Stomach smooth muscle (tissue), 2 donors: ENCODE measurements around the gene FBP2.

Source experiments
- H3K27ac ChIP-seq: one replicate; pipeline ENCODE4 v1.7.0; 2013; ENCODE audit warnings: mild to moderate bottlenecking, low read length, inconsistent platforms
- H3K27me3 ChIP-seq, 2 donors: one replicate each; pipeline ENCODE4 v1.7.0; 2013; ENCODE audit warnings: low read length in 2 of 2; ENCODE audit not compliant: insufficient read depth in 2 of 2, control insufficient read depth in 1 of 2
- H3K36me3 ChIP-seq, 2 donors: one replicate each; pipeline ENCODE4 v1.7.0; 2013; ENCODE audit warnings: low read length in 2 of 2; ENCODE audit not compliant: control insufficient read depth in 2 of 2, insufficient read depth in 2 of 2
- H3K4me1 ChIP-seq: one replicate; pipeline ENCODE4 v1.7.0; 2013; ENCODE audit warnings: low read length; ENCODE audit not compliant: control insufficient read depth, insufficient read depth
- H3K4me3 ChIP-seq, 2 donors: one replicate each; pipeline ENCODE4 v1.7.0; 2013; ENCODE audit warnings: low read length in 2 of 2
- H3K9ac ChIP-seq, 2 donors: one replicate each; pipeline ENCODE4 v1.7.0; 2013; ENCODE audit warnings: low read length in 2 of 2, mild to moderate bottlenecking in 1 of 2
- H3K9me3 ChIP-seq, 2 donors: one replicate each; pipeline ENCODE4 v1.7.0; 2013; ENCODE audit warnings: low read length in 2 of 2; ENCODE audit not compliant: control insufficient read depth in 2 of 2
- donor health status: healthy.
- donor health status: Pancreatic carcinoma.

Gene FBP2

GRCh38 chr9:94533601-94534000 is 60.0 kb downstream of the FBP2 start:
- no peak overlapping the region for H3K4me3 ChIP-seq

GRCh38 chr9:94533155-94533554 is 60.5 kb downstream of the FBP2 start:
- no peaks in the 10 kb centered on the region for H3K4me1 ChIP-seq
- no peak overlapping the region for H3K27ac ChIP-seq
- H3K9me3 ChIP-seq: no peaks in the 10 kb centered on the region
- no peak overlapping the region for H3K4me3 ChIP-seq
- H3K9ac ChIP-seq: no peak overlapping the region
- no peaks in the 10 kb centered on the region for H3K27me3 ChIP-seq
- no peaks in the 10 kb centered on the region for H3K36me3 ChIP-seq

More at GRCh38 chr9:94533601-94534000, 60.0 kb downstream of the FBP2 start:
- Histone ChIP-seq H3K4me1 (no peaks in the 10 kb centered on the region), H3K9ac (no peak overlapping the region), H3K27me3 (no peaks in the 10 kb centered on the region), H3K9me3 (no peaks in the 10 kb centered on the region), H3K27ac (no peak overlapping the region), H3K36me3 (no peaks in the 10 kb centered on the region)

- Histone ChIP-seq H3K9me3 (no peaks in the 10 kb centered on the region), H3K36me3 (no peaks in the 10 kb centered on the region), H3K27ac (no peak overlapping the region), H3K4me1 (no peaks in the 10 kb centered on the region), H3K4me3 (no peak overlapping the region), H3K9ac (no peak overlapping the region), H3K27me3 (no peaks in the 10 kb centered on the region)
Observed at GRCh38 chr9:94528886-94529285, 64.7 kb downstream of the FBP2 start.

GRCh38 chr9:94526951-94527350 is 66.7 kb downstream of the FBP2 start:
- Histone ChIP-seq H3K9me3 (no peaks in the 10 kb centered on the region), H3K36me3 (no peaks in the 10 kb centered on the region), H3K4me1 (no peaks in the 10 kb centered on the region), H3K27ac (no peak overlapping the region), H3K9ac (no peak overlapping the region), H3K27me3 (no peaks in the 10 kb centered on the region), H3K4me3 (no peak overlapping the region)

GRCh38 chr9:94526271-94526670 is 67.4 kb downstream of the FBP2 start:
- H3K9me3 ChIP-seq: no peaks in the 10 kb centered on the region

GRCh38 chr9:94525396-94526035 is 68.1 kb downstream of the FBP2 start:
- no peak overlapping the region for H3K27ac ChIP-seq
- no peaks in the 10 kb centered on the region for H3K36me3 ChIP-seq
- H3K4me3 ChIP-seq: no peak overlapping the region
- no peak overlapping the region for H3K9ac ChIP-seq
- no peaks in the 10 kb centered on the region for H3K9me3 ChIP-seq
- H3K4me1 ChIP-seq: no peaks in the 10 kb centered on the region
- no peaks in the 10 kb centered on the region for H3K27me3 ChIP-seq

More at GRCh38 chr9:94526271-94526670, 67.4 kb downstream of the FBP2 start:
- H3K27me3 ChIP-seq: no peaks in the 10 kb centered on the region
- H3K27ac ChIP-seq: no peak overlapping the region
- H3K4me3 ChIP-seq: no peak overlapping the region
- H3K36me3 ChIP-seq: no peaks in the 10 kb centered on the region
- H3K4me1 ChIP-seq: no peaks in the 10 kb centered on the region
- H3K9ac ChIP-seq: no peak overlapping the region

GRCh38 chr9:94517254-94517653 is 76.4 kb downstream of the FBP2 start:
- H3K9me3 ChIP-seq: no peaks in the 10 kb centered on the region
- no peaks in the 10 kb centered on the region for H3K36me3 ChIP-seq
- H3K4me1 ChIP-seq: no peaks in the 10 kb centered on the region
- H3K4me3 ChIP-seq: no peak overlapping the region
- no peak overlapping the region for H3K9ac ChIP-seq
- no peaks in the 10 kb centered on the region for H3K27me3 ChIP-seq
- no peak overlapping the region for H3K27ac ChIP-seq

GRCh38 chr9:94514722-94515121 is 78.9 kb downstream of the FBP2 start:
- no peaks in the 10 kb centered on the region for H3K36me3 ChIP-seq
- no peak overlapping the region for H3K9ac ChIP-seq
- H3K4me1 ChIP-seq: no peaks in the 10 kb centered on the region
- H3K27me3 ChIP-seq: no peaks in the 10 kb centered on the region
- H3K27ac ChIP-seq: no peak overlapping the region
- H3K9me3 ChIP-seq: no peaks in the 10 kb centered on the region
- no peak overlapping the region for H3K4me3 ChIP-seq

GRCh38 chr9:94511955-94512265 is 81.7 kb downstream of the FBP2 start:
- Histone ChIP-seq H3K9ac (no peak overlapping the region), H3K27ac (no peak overlapping the region), H3K36me3 (no peaks in the 10 kb centered on the region), H3K4me1 (no peaks in the 10 kb centered on the region), H3K9me3 (no peaks in the 10 kb centered on the region), H3K4me3 (no peak overlapping the region), H3K27me3 (no peaks in the 10 kb centered on the region)

- no peaks in the 10 kb centered on the region for H3K36me3 ChIP-seq
- H3K9me3 ChIP-seq: no peaks in the 10 kb centered on the region
- no peak overlapping the region for H3K4me3 ChIP-seq
- H3K27me3 ChIP-seq: no peaks in the 10 kb centered on the region
- H3K9ac ChIP-seq: no peak overlapping the region
- no peaks in the 10 kb centered on the region for H3K4me1 ChIP-seq
- no peak overlapping the region for H3K27ac ChIP-seq
Observed at GRCh38 chr9:94511134-94511954, 82.3 kb downstream of the FBP2 start.
